Muscle layer of colon (tissue), 2 donors: Measurements from ENCODE around the gene TTC27.

ENCODE experiments used
- H3K27ac ChIP-seq: one replicate; pipeline ENCODE4 v1.7.0; 2013; ENCODE audit warnings: low read depth, mild to moderate bottlenecking, low read length, moderate library complexity
- H3K27me3 ChIP-seq, 2 donors: one replicate each; pipeline ENCODE4 v1.7.0; 2013; ENCODE audit warnings: low read length in 2 of 2, mild to moderate bottlenecking in 2 of 2; ENCODE audit not compliant: insufficient read depth in 2 of 2, control insufficient read depth in 1 of 2
- H3K36me3 ChIP-seq: one replicate; pipeline ENCODE4 v1.7.0; 2013; ENCODE audit warnings: mild to moderate bottlenecking, low read length; ENCODE audit not compliant: insufficient read depth
- H3K4me1 ChIP-seq: one replicate; pipeline ENCODE4 v1.7.0; 2013; ENCODE audit warnings: mild to moderate bottlenecking, low read length; ENCODE audit not compliant: insufficient read depth
- H3K4me3 ChIP-seq, 2 donors: one replicate each; pipeline ENCODE4 v1.7.0; 2013; ENCODE audit warnings: low read length in 2 of 2, low read depth in 1 of 2, mild to moderate bottlenecking in 1 of 2, moderate library complexity in 1 of 2
- H3K9ac ChIP-seq: one replicate; pipeline ENCODE4 v1.7.0; 2013; ENCODE audit warnings: low read length
- H3K9me3 ChIP-seq: one replicate; pipeline ENCODE4 v1.7.0; 2013; ENCODE audit warnings: mild to moderate bottlenecking, low read length
- donor health status: abdominal sarcoma.
- donor health status: Adenocarcinoma of cecum.

Gene TTC27

DNA sequence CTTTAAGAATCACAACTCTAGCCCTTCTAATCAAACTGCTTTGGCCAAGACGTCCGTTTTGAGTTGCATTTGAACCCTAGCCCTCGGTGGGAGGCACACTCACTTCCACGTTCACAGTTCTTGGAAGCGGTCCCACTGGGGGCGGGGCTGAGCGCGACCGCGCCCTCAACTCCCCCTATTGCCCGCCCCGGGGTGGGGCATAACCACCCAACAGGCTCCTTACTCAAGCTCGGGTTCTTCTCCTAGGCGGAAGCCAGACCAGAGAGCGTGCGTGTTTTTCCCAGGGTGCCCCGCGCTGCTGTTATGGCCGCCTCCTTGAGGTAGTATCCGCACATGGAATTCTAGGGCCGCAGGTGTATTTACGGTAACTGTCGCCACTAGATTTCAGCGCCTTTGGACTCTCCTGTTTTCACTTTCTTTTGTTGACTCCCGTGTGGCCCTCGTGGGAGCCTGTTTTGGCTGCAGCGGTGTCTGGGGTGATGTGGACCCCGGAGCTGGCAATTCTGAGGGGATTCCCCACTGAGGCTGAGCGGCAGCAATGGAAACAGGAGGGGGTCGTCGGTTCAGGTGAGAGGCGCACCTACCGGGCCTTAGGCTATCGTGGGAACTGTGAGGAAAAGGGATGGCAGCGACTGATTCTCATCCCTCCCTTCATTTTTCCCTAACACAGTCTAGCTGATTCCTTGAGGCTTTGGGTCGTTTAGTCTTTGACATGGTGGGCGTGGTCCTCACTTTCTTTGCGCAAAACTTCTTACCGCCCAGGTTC lies at the start of gene TTC27:
TTC27 (plus strand) TSS at position 237 of the 766 bp plus-strand sequence; CDS start at position 480, 243 bp downstream.
- Histone ChIP-seq H3K27me3 (no peaks in the 10 kb centered on the region), H3K9me3 (no peaks in the 10 kb centered on the region), H3K36me3 (no peaks in the 10 kb centered on the region), H3K9ac (peak within 1 kb of the TSS; percentile 85), H3K4me1 (peaks cover 9% of the 10 kb centered on the region), H3K27ac (peak within 1 kb of the TSS; percentile 73), H3K4me3 (peak within 1 kb of the TSS; percentile 77 to 100)

DNA sequence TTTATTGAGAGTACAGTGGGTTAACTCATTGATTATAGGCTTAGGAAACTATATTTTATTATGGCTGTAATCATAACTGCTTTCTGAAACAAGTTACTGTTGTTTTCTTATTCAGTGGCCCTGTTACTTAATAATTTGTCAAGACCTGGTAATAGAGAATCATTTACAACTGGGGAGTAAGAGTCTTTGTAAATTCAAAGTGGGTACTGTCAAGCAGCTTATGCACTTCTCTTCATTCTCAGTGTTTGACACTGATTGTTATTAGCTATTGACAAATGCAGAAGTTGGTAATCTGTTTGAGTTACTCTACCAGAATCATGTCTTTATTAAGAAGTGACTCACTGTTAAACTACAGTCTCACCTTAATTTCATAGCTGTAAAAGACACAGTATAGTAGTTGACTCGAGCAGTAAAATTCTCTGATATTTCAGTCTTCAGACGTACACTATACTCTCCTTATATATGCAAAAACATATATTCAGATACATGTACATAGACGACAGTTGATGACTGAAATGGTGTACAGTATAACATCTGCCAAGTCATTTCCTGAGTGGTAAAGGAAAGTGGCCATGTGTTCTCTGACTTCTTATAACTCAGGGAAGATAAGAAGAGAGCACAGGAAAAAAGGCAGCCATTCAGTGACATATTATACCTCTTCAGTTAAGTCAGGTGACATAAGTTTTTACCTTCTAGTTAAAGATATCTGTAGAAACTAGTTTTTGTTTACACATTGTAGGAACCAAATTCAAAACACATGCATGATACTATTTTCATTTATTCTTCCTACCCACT lies 36.0 kb upstream of the TTC27 start:
- Histone ChIP-seq H3K4me1 (no peaks in the 10 kb centered on the region), H3K27me3 (no peaks in the 10 kb centered on the region), H3K9me3 (no peaks in the 10 kb centered on the region), H3K4me3 (no peak overlapping the region), H3K36me3 (peaks cover 5% of the 10 kb centered on the region), H3K27ac (no peak overlapping the region), H3K9ac (no peak overlapping the region)

- Histone ChIP-seq H3K4me1 (no peaks in the 10 kb centered on the region), H3K27me3 (no peaks in the 10 kb centered on the region), H3K36me3 (peaks cover 10% of the 10 kb centered on the region), H3K27ac (no peak overlapping the region), H3K9ac (no peak overlapping the region), H3K9me3 (no peaks in the 10 kb centered on the region), H3K4me3 (no peak overlapping the region)
Observed at GRCh38 chr2:32594573-32594972, 33.3 kb upstream of the TTC27 start.

GRCh38 chr2:32611366-32611765 lies 16.5 kb upstream of the TTC27 start:
- Histone ChIP-seq H3K9ac (no peak overlapping the region), H3K36me3 (peaks cover 29% of the 10 kb centered on the region), H3K4me3 (no peak overlapping the region), H3K27me3 (no peaks in the 10 kb centered on the region), H3K9me3 (no peaks in the 10 kb centered on the region), H3K27ac (no peak overlapping the region), H3K4me1 (no peaks in the 10 kb centered on the region)

DNA sequence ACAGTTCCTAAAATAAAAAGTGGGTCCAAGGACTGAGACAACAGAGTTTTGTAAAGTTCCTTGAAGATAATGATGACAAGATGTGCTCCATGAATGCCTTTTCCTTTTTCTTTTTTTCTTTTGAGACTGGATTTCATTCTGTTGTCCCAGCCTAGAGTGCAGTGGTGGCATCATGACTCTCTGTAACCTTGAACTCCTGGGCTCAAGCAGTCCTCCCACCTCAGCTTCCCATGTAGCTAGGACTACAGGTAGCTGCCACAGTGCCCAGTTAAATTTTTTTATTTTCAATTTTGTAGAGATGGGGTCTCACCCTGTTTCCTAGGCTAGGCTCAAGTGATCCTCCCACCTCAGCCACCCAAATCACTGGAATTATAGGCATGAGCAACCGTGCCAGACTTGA lies 16.1 kb upstream of the TTC27 start:
- H3K27ac ChIP-seq = no peak overlapping the region

GRCh38 chr2:32614084-32614483 lies 13.8 kb upstream of the TTC27 start:
- Histone ChIP-seq H3K27me3 (no peaks in the 10 kb centered on the region), H3K9ac (no peak overlapping the region), H3K4me3 (no peak overlapping the region), H3K36me3 (peaks cover 38% of the 10 kb centered on the region), H3K9me3 (no peaks in the 10 kb centered on the region), H3K4me1 (no peaks in the 10 kb centered on the region), H3K27ac (no peak overlapping the region)

More for the DNA sequence above, 16.1 kb upstream of the TTC27 start:
- Histone ChIP-seq H3K4me1 (no peaks in the 10 kb centered on the region), H3K9me3 (no peaks in the 10 kb centered on the region), H3K36me3 (peaks cover 29% of the 10 kb centered on the region), H3K4me3 (no peak overlapping the region), H3K9ac (no peak overlapping the region), H3K27me3 (no peaks in the 10 kb centered on the region)

DNA sequence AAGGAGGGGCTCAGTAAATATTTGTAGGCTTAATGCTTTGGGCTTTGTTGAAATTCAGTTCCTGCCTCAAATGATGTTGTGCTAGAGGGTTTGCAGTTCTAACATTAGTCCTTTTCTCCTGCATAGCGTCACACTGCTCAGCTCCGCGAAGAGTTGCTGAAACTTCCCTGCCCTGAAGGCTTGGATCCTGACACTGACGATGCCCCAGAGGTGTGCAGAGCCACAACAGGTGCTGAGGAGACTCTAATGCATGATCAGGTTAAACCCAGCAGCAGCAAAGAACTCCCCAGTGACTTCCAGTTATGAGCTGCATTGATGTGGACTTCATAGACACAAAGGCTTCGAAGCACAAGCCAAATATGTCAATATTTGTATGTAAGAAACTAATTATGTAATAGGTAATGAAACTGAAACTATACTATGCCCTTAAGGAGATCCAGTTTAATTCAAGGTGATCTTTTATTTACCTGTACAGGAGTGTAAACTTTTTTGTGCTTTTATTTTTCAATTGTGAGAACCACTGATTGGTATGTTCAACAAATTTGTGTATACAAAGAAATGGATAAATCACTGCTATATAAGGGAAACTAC lies 10.2 kb upstream of the TTC27 start:
- Histone ChIP-seq H3K4me3 (no peak overlapping the region), H3K27ac (no peak overlapping the region), H3K9ac (no peak overlapping the region), H3K36me3 (peaks cover 30% of the 10 kb centered on the region), H3K27me3 (no peaks in the 10 kb centered on the region), H3K4me1 (no peaks in the 10 kb centered on the region), H3K9me3 (no peaks in the 10 kb centered on the region)

- Histone ChIP-seq H3K36me3 (peaks cover 19% of the 10 kb centered on the region), H3K9ac (no peak overlapping the region), H3K4me1 (no peaks in the 10 kb centered on the region), H3K27ac (no peak overlapping the region), H3K4me3 (no peak overlapping the region), H3K27me3 (no peaks in the 10 kb centered on the region), H3K9me3 (no peaks in the 10 kb centered on the region)
Observed at GRCh38 chr2:32622570-32623310, 5.1 kb upstream of the TTC27 start.

DNA sequence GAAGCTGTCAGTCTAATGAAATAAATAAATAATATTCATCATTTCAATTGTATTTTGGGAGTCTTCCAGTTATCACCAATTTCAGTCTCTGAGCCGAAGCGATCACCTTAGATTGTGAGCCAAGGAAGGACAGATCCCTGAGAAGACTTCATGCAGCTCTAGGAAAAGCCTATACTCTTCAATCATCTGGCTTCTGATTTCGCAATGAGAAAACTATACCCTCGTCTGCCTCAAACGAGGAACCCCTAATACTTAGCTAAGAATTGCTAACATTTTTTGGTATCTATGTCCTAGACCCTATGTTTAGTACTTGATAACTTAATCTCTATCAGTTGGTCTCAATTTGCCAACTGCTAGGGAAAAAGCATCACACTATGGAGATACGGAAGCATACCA lies 4.5 kb upstream of the TTC27 start:
- Histone ChIP-seq H3K9me3 (no peaks in the 10 kb centered on the region), H3K4me3 (no peak overlapping the region), H3K27me3 (no peaks in the 10 kb centered on the region), H3K4me1 (no peaks in the 10 kb centered on the region), H3K36me3 (peaks cover 17% of the 10 kb centered on the region), H3K27ac (no peak overlapping the region), H3K9ac (no peak overlapping the region)

- peaks cover 2% of the 10 kb centered on the region for H3K36me3 ChIP-seq
Observed at GRCh38 chr2:32624812-32625211, 3.0 kb upstream of the TTC27 start.

DNA sequence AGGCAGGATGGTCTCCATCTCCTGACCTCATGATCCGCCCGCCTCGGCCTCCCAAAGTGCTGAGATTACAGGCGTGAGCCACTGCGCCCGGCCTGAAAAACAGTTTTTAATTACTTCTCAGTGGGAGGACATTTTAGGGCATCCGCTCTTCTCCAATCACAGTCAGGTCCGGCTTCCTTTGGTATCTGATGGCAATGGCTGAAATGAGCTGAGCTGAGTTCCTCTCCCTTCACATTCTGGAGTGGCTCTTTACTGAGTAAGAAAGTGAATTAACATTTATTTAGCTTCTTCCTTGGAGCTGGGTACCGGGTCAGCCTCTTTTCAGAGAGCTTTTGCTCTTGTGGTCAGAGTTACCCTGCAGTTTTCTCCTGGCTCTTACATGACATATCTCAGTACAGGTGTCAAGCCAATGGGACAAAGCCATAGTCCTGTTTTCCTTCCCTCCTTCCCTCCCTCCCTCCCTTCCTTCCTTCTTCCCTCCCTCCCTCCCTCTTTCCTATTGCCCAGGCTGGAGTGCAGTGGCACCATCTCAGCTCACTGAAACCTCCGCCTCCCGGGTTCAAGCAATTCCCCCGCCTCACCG lies 1.1 kb upstream of the TTC27 start:
- Histone ChIP-seq H3K36me3 (no peaks in the 10 kb centered on the region), H3K9ac (no peak overlapping the region), H3K9me3 (no peaks in the 10 kb centered on the region), H3K27me3 (no peaks in the 10 kb centered on the region), H3K4me3 (peak overlapping the region in 1 of 2 donors; percentile 100), H3K4me1 (peaks cover 9% of the 10 kb centered on the region), H3K27ac (no peak overlapping the region)

More at GRCh38 chr2:32624812-32625211, 3.0 kb upstream of the TTC27 start:
- Histone ChIP-seq H3K27ac (no peak overlapping the region), H3K9me3 (no peaks in the 10 kb centered on the region), H3K27me3 (no peaks in the 10 kb centered on the region), H3K4me1 (peaks cover 9% of the 10 kb centered on the region), H3K9ac (no peak overlapping the region), H3K4me3 (no peak overlapping the region)
